Neural cell (in vitro differentiated cells): ENCODE measurements around the gene MAPK9. TPM values are rescaled to one million over a fixed set of nuclear protein-coding genes. Genes with fewer than 3 reads are reported as not detected.

Source experiments
- H2AFZ ChIP-seq: fragments of 200-600, 300-800 bp; sonication (generic), shearing (Covaris generic); 2 replicates; pipeline ENCODE4 v1.6.0; 2014; ENCODE audit warnings: low read depth, mild to moderate bottlenecking, antibody characterized with exemption, low read length, moderate library complexity
- H3F3A ChIP-seq: fragments of 200-600 bp; shearing (Covaris generic); 2 replicates; pipeline ENCODE4 v1.6.1; 2016; ENCODE audit warnings: mild to moderate bottlenecking, moderate library complexity, mixed read lengths, antibody characterized with exemption, low read length; ENCODE audit not compliant: insufficient read depth, poor library complexity, severe bottlenecking
- H3K27ac ChIP-seq: fragments of 200-600, 300-800 bp; sonication (generic), shearing (Covaris generic); 2 replicates; pipeline ENCODE4 v1.5.1; 2014; ENCODE audit warnings: mild to moderate bottlenecking, low read length, moderate library complexity
- H3K27me3 ChIP-seq: fragments of 300-800, 200-600 bp; sonication (generic), shearing (Covaris generic); 2 replicates; pipeline ENCODE4 v1.6.0; 2014; ENCODE audit warnings: mild to moderate bottlenecking, low read depth, low read length, moderate library complexity; ENCODE audit not compliant: insufficient read depth
- H3K36me3 ChIP-seq: fragments of 300-800, 200-600 bp; sonication (generic), shearing (Covaris generic); 2 replicates; pipeline ENCODE4 v1.5.1; 2014; ENCODE audit warnings: mild to moderate bottlenecking, antibody characterized with exemption, low read length, moderate library complexity; ENCODE audit not compliant: insufficient read depth
- H3K4me2 ChIP-seq: fragments of 300-800, 200-600 bp; sonication (generic), shearing (Covaris generic); 2 replicates; pipeline ENCODE4 v1.6.0; 2014; ENCODE audit warnings: mild to moderate bottlenecking, low read length
- H3K4me3 ChIP-seq: fragments of 300-800, 200-600 bp; sonication (generic), shearing (Covaris generic); 2 replicates; pipeline ENCODE4 v1.5.1; 2014; ENCODE audit warnings: mild to moderate bottlenecking, low read length, moderate library complexity
- H3K79me2 ChIP-seq: fragments of 200-600 bp; shearing (Covaris generic); replicated peaks from 2 replicates; pipeline ENCODE4 v1.6.0; 2014; ENCODE audit warnings: mild to moderate bottlenecking, low read length, moderate library complexity; ENCODE audit not compliant: insufficient read depth
- H3K9ac ChIP-seq: fragments of 300-800, 200-600 bp; sonication (generic), shearing (Covaris generic); 2 replicates; pipeline ENCODE4 v1.6.1; 2016; ENCODE audit warnings: mild to moderate bottlenecking, low read length, mixed read lengths
- H3K9me2 ChIP-seq: fragments of 200-600 bp; shearing (Covaris generic); 2 replicates; pipeline ENCODE4 v1.6.1; 2016; ENCODE audit warnings: mild to moderate bottlenecking, low read length, mixed read lengths; ENCODE audit not compliant: insufficient read depth
- H3K9me3 ChIP-seq: fragments of 200-600, 300-800 bp; sonication (generic), shearing (Covaris generic); 2 replicates; pipeline ENCODE4 v1.6.1; 2016; ENCODE audit warnings: mild to moderate bottlenecking, mixed run types, low read length, moderate library complexity, mixed read lengths
- H4K20me1 ChIP-seq: fragments of 200-600 bp; shearing (Covaris generic); 2 replicates; pipeline ENCODE4 v1.6.1; 2016; ENCODE audit warnings: mild to moderate bottlenecking, mixed run types; ENCODE audit not compliant: insufficient read depth
- RAD21 ChIP-seq: fragments of 450-650 bp; conservative IDR thresholded peaks from 2 replicates; pipeline ENCODE4 v1.6.1; 2014; ENCODE audit warnings: antibody characterized with exemption, mild to moderate bottlenecking, moderate library complexity
- polyA plus RNA-seq: library from polyadenylated mRNA; depleted of rRNA; stranded (reverse); fragments of >200 nt; gene quantifications from 2 replicates; pipeline ENCODE4 v1.2.3, GENCODE V29; 2014

The MAPK9 gene
- polyA plus RNA-seq, 1 donor from 2014 or later, result 73.9 TPM

DNA sequence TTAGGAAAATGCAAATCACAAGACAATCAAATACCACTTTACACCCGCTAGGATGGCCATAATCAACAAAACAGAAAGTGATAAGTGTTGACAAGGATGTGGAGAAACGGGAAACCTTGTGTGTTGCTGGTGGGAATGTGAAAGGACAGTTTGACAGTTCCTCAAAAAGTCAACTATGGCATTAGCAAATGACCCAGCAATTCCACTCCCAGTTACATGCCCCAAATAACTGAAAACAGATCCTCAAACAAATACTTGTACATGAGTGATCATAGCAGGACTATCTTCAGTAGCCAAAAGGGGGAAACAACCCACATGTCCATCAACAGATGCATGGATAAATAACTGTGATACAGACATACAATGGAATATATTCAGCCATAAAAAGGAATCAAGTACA, 104.1 kb downstream of the MAPK9 start:
- Histone ChIP-seq H2AFZ (no peak overlapping the region), H3K4me3 (no peak overlapping the region), H3K9ac (no peak overlapping the region), H3K27ac (no peak overlapping the region), H3K4me2 (no peak overlapping the region), H4K20me1 (no peaks in the 10 kb centered on the region), H3K27me3 (no peaks in the 10 kb centered on the region), H3K79me2 (no peaks in the 10 kb centered on the region), H3K36me3 (no peaks in the 10 kb centered on the region), H3K9me2 (no peaks in the 10 kb centered on the region), H3K9me3 (peaks cover 4% of the 10 kb centered on the region), H3F3A (no peaks in the 10 kb centered on the region)
- TF ChIP-seq RAD21, result no peak

Other genes starting within 250 kb of the MAPK9 start
- gene RNF130, start 220.3 kb downstream of the MAPK9 start, polyA plus RNA-seq, result 48.7 and 62.8 TPM in 2 replicates
- gene RASGEF1C, start 82.9 kb downstream of the MAPK9 start, polyA plus RNA-seq, result 1.6 and 5.3 TPM in 2 replicates
- gene GFPT2, start 61.3 kb upstream of the MAPK9 start, polyA plus RNA-seq, result 7.4 and 9.2 TPM in 2 replicates
- 39.9 and 43.0 TPM in 2 replicates for gene CNOT6, start 202.3 kb upstream of the MAPK9 start, polyA plus RNA-seq